Stimulated activated CD4-positive, alpha-beta T cell treated with anti-CD3 and anti-CD28 coated beads, Interleukin-12 subunit alpha, Interleukin-12 subunit beta, amount 100 ng/mL, for 24 hours (primary cell): ENCODE measurements around the gene TPR.

Experiments
- DNase-seq, 2 experiments: peaks; one replicate each; pipeline ENCODE4 v3.0.0-alpha.2; 2020; ENCODE audit warnings: low read depth in 2 of 2

Gene TPR

GRCh38 chr1:186327331-186327730 is 47.7 kb downstream of the TPR start:
- DNase-seq = no peak

- no peak for DNase-seq
These were observed 49.0 kb downstream of the TPR start for GRCh38 chr1:186326009-186326408.

- no peak for DNase-seq
These were observed 49.8 kb downstream of the TPR start for GRCh38 chr1:186325239-186325638.

- DNase-seq = no peak
These were observed 51.2 kb downstream of the TPR start for GRCh38 chr1:186323865-186324264.

- no peak for DNase-seq
These were observed 59.5 kb downstream of the TPR start for GRCh38 chr1:186315570-186315969.

- DNase-seq = no peak
These were observed 63.5 kb downstream of the TPR start for GRCh38 chr1:186311375-186312051.

- no peak for DNase-seq
These were observed 64.7 kb downstream of the TPR start for GRCh38 chr1:186310307-186310706.

- no peak for DNase-seq
These were observed 66.6 kb downstream of the TPR start for GRCh38 chr1:186308264-186309060.

- no peak for DNase-seq
These were observed 67.6 kb downstream of the TPR start for GRCh38 chr1:186307445-186307844.

- DNase-seq = no peak
These were observed 68.5 kb downstream of the TPR start for GRCh38 chr1:186306533-186306932.

GRCh38 chr1:186304982-186305949 is 69.8 kb downstream of the TPR start:
- DNase-seq = no peak

GRCh38 chr1:186303911-186304310 is 71.1 kb downstream of the TPR start:
- no peak for DNase-seq

- no peak for DNase-seq
These were observed 72.6 kb downstream of the TPR start for GRCh38 chr1:186302381-186302920.

- DNase-seq = no peak
These were observed 73.6 kb downstream of the TPR start for GRCh38 chr1:186301448-186301847.

GRCh38 chr1:186300056-186300455 is 75.0 kb downstream of the TPR start:
- no peak for DNase-seq

GRCh38 chr1:186299570-186299969 is 75.5 kb downstream of the TPR start:
- no peak for DNase-seq

GRCh38 chr1:186298851-186299250 is 76.2 kb downstream of the TPR start:
- DNase-seq = no peak

GRCh38 chr1:186297439-186298045 is 77.5 kb downstream of the TPR start:
- DNase-seq = no peak

GRCh38 chr1:186295980-186296379 is 79.1 kb downstream of the TPR start, which contains the start of gene PRG4:
Gene PRG4, plus strand, starts transcription at chr1:186296279.
- no peak for DNase-seq

GRCh38 chr1:186292875-186293274 is 82.2 kb downstream of the TPR start:
- no peak for DNase-seq

GRCh38 chr1:186291271-186291670 is 83.8 kb downstream of the TPR start:
- DNase-seq = no peak
